NCI-H128 (cell line): ENCODE measurements around the gene VOPP1.
"Not testable (repeated sequence)": the region's sequence is repeated elsewhere in the genome, so short reads cannot be mapped to it uniquely, and the experiment has no call there.

Experiments
- DNase-seq: peaks from one replicate; lab custom pipeline; 2025; ENCODE audit not compliant: unreplicated experiment; lab: John Stamatoyannopoulos, UW

Gene VOPP1

GRCh38 chr7:55471594-55471993 is 100.7 kb downstream of the VOPP1 start:
- DNase-seq = not testable (repeated sequence)

GRCh38 chr7:55470261-55470660 is 102.0 kb downstream of the VOPP1 start:
- no peak for DNase-seq

- no peak for DNase-seq
Observed at GRCh38 chr7:55469721-55470120, 102.6 kb downstream of the VOPP1 start.

- DNase-seq = no peak
Observed at GRCh38 chr7:55469271-55469681, 103.0 kb downstream of the VOPP1 start.

GRCh38 chr7:55468495-55468894 is 103.8 kb downstream of the VOPP1 start:
- DNase-seq = no peak

- no peak for DNase-seq
Observed at GRCh38 chr7:55467047-55467593, 105.2 kb downstream of the VOPP1 start.

- DNase-seq = no peak
Observed at GRCh38 chr7:55465691-55466090, 106.6 kb downstream of the VOPP1 start.

GRCh38 chr7:55464422-55464821 is 107.9 kb downstream of the VOPP1 start:
- no peak for DNase-seq

- DNase-seq = no peak
Observed at GRCh38 chr7:55463686-55464262, 108.5 kb downstream of the VOPP1 start.

- no peak for DNase-seq
Observed at GRCh38 chr7:55458351-55458750, 114.0 kb downstream of the VOPP1 start.

GRCh38 chr7:55457801-55458200 is 114.5 kb downstream of the VOPP1 start:
- DNase-seq = no peak

GRCh38 chr7:55452971-55453370 is 119.3 kb downstream of the VOPP1 start:
- DNase-seq = no peak

- DNase-seq = no peak
Observed at GRCh38 chr7:55449992-55450535, 122.2 kb downstream of the VOPP1 start.

- no peak for DNase-seq
Observed at GRCh38 chr7:55449205-55449991, 122.9 kb downstream of the VOPP1 start.

GRCh38 chr7:55448526-55448925 is 123.8 kb downstream of the VOPP1 start:
- DNase-seq = no peak

- no peak for DNase-seq
Observed at GRCh38 chr7:55444786-55445185, 127.5 kb downstream of the VOPP1 start.

- no peak for DNase-seq
Observed at GRCh38 chr7:55441774-55442522, 130.4 kb downstream of the VOPP1 start.

GRCh38 chr7:55441002-55441401 is 131.3 kb downstream of the VOPP1 start:
- no peak for DNase-seq

GRCh38 chr7:55440040-55440690 is 132.1 kb downstream of the VOPP1 start:
- no peak for DNase-seq

- DNase-seq = peak; percentile 40
Observed at GRCh38 chr7:55439627-55440026, 132.7 kb downstream of the VOPP1 start.
